H1 (cell line): ENCODE results near the gene WDR7. TPM values are rescaled to one million over a fixed set of nuclear protein-coding genes. Genes with fewer than 3 reads are reported as not detected.

Experiments
- CHD1 ChIP-seq: IDR thresholded peaks from 2 replicates; pipeline ENCODE4 v1.6.1; 2012; ENCODE audit warnings: low read depth, low read length, improper control_type of control experiment
- RAD21 ChIP-seq, 2 experiments: IDR thresholded peaks in 1 of 2; conservative IDR thresholded peaks in 1 of 2; 2 replicates each; pipeline ENCODE4 v1.6.1; 2011; ENCODE audit warnings: low read depth in 2 of 2, low read length in 2 of 2, improper control_type of control experiment in 1 of 2, inconsistent platforms in 1 of 2, mild to moderate bottlenecking in 1 of 2, moderate library complexity in 1 of 2
- RNF2 ChIP-seq: fragments of 200-900, 300-1000 bp; sonication (generic); IDR thresholded peaks from 2 replicates; pipeline ENCODE4 v1.7.1; 2016; ENCODE audit warnings: borderline replicate concordance, low read depth, mild to moderate bottlenecking, antibody characterized with exemption, low read length; ENCODE audit not compliant: poor library complexity, severe bottlenecking; ENCODE audit errors: missing control alignments
- polyA plus RNA-seq, 7 experiments: library from polyadenylated mRNA; depleted of rRNA in 3 of 7; stranded (reverse) in 5 of 7; unstranded in 2 of 7; fragments of >200 nt in 5 of 7; fragments of 200-250 nt in 2 of 7; gene quantifications; 1 replicate in 5 of 7; 2 replicates in 1 of 7; 4 replicates in 1 of 7; pipeline versions ENCODE4 v1.2.1 to v1.2.3, GENCODE V29; 2011 to 2013; ENCODE audit warnings: missing spikeins in 2 of 7, mixed read lengths in 2 of 7
- total RNA-seq: library from RNA; stranded (reverse); fragmentation: NEBNext Ultra II Directional; extraction: Animal tissue kit (Norgen Biotek cat#: 25700); gene quantifications from 2 replicates; pipeline ENCODE4 v1.2.1, GENCODE V29; 2021
- TF ChIP-seq, protein P1 (sequence below): IDR thresholded peaks from 2 replicates; pipeline ENCODE4 v1.6.1; 2012; ENCODE audit warnings: low read length, inconsistent platforms

WDR7 gene
- total and polyA plus RNA-seq, 2 of the 8 experiments (the other 6 are each of a cell fraction or from before 2014, with no cell fraction given) = 5.5 to 15.2 TPM

DNA sequence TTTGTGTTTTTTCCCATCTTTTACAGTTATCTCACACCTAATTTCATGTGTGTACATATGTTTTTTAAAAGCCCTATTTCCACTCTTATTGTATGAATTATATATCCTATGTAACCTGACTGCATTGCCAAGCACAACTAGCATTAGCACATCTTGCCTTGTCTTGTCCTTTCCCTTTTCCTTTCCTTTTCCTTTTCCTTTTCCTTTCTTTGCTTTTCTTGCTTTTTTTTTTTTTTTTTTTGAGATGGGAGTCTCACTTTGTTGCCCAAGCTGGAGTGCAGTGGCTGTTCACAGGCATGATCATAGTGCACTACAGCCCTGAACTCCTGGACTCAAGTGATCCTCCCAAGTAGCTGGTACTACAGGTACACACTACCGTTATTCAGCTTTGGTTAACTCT lies 323.0 kb downstream of the WDR7 start (continued):
- no peak for TF ChIP-seq RAD21 (IDR thresholded peaks at IDR 0.05 in 1 of 2, conservative IDR thresholded peaks at IDR 0.05 in 1 of 2; ENCODE audit: low read depth in 2 of 2, low read length in 2 of 2)
- no peak for TF ChIP-seq RNF2
- TF ChIP-seq CHD1 = no peak
- TF ChIP-seq, protein P1, sequence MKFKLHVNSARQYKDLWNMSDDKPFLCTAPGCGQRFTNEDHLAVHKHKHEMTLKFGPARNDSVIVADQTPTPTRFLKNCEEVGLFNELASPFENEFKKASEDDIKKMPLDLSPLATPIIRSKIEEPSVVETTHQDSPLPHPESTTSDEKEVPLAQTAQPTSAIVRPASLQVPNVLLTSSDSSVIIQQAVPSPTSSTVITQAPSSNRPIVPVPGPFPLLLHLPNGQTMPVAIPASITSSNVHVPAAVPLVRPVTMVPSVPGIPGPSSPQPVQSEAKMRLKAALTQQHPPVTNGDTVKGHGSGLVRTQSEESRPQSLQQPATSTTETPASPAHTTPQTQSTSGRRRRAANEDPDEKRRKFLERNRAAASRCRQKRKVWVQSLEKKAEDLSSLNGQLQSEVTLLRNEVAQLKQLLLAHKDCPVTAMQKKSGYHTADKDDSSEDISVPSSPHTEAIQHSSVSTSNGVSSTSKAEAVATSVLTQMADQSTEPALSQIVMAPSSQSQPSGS = no peak
